H9 (cell line): Measurements from ENCODE around the gene FBN2. TPM values are rescaled to one million over a fixed set of nuclear protein-coding genes. Genes with fewer than 3 reads are reported as not detected.

Source experiments
- DNase-seq: peaks from one replicate; pipeline ENCODE4 v3.0.0-alpha.2; 2017
- H2AFZ ChIP-seq: one replicate; pipeline ENCODE4 v1.6.1; 2013; ENCODE audit warnings: mild to moderate bottlenecking, low read length, control low read depth, moderate library complexity
- H2AK5ac ChIP-seq: 2 replicates; pipeline ENCODE4 v1.6.1; 2013; ENCODE audit warnings: low read length, control low read depth, mixed read lengths; ENCODE audit not compliant: insufficient read length
- H2BK120ac ChIP-seq: one replicate; pipeline ENCODE4 v1.6.1; 2013; ENCODE audit warnings: low read depth, mild to moderate bottlenecking, low read length, control low read depth, inconsistent platforms; ENCODE audit not compliant: poor library complexity, severe bottlenecking
- H2BK12ac ChIP-seq: 2 replicates; pipeline ENCODE4 v1.6.1; 2013; ENCODE audit warnings: low read length, control low read depth, mixed read lengths, low read depth; ENCODE audit not compliant: insufficient read length
- H2BK15ac ChIP-seq: 2 replicates; pipeline ENCODE4 v1.6.1; 2013; ENCODE audit warnings: low read depth, low read length, control low read depth
- H2BK20ac ChIP-seq: one replicate; pipeline ENCODE4 v1.6.1; 2013; ENCODE audit warnings: low read depth, mild to moderate bottlenecking, low read length, control low read depth, inconsistent platforms; ENCODE audit not compliant: poor library complexity, severe bottlenecking
- H2BK5ac ChIP-seq: 2 replicates; pipeline ENCODE4 v1.6.1; 2013; ENCODE audit warnings: low read length, control low read depth, mixed read lengths; ENCODE audit not compliant: insufficient read length
- H3K14ac ChIP-seq: 2 replicates; pipeline ENCODE4 v1.6.1; 2013; ENCODE audit warnings: low read length, control low read depth; ENCODE audit not compliant: insufficient read depth
- H3K18ac ChIP-seq: 2 replicates; pipeline ENCODE4 v1.6.1; 2013; ENCODE audit warnings: low read depth, mild to moderate bottlenecking, mixed read lengths, low read length, control low read depth; ENCODE audit not compliant: insufficient read length
- H3K23ac ChIP-seq: 2 replicates; pipeline ENCODE4 v1.6.1; 2013; ENCODE audit warnings: low read length, control low read depth, mixed read lengths, low read depth; ENCODE audit not compliant: insufficient read length
- H3K23me2 ChIP-seq: 2 replicates; pipeline ENCODE4 v1.6.1; 2013; ENCODE audit warnings: low read depth, mild to moderate bottlenecking, mixed read lengths, low read length, control low read depth; ENCODE audit not compliant: insufficient read length, poor library complexity, severe bottlenecking
- H3K27ac ChIP-seq: 2 replicates; pipeline ENCODE4 v1.5.1; 2013; ENCODE audit warnings: low read length, control low read depth, mixed read lengths, low read depth; ENCODE audit not compliant: insufficient read length
- H3K27me3 ChIP-seq: 2 replicates; pipeline ENCODE4 v1.6.1; 2013; ENCODE audit warnings: low read length, control low read depth, inconsistent platforms; ENCODE audit not compliant: insufficient read depth
- H3K4ac ChIP-seq: 2 replicates; pipeline ENCODE4 v1.6.1; 2013; ENCODE audit warnings: low read depth, mild to moderate bottlenecking, control low read depth, inconsistent platforms, low read length, moderate library complexity
- H3K4me1 ChIP-seq: 2 replicates; pipeline ENCODE4 v1.6.1; 2013; ENCODE audit warnings: low read length, control low read depth, inconsistent platforms; ENCODE audit not compliant: insufficient read depth
- H3K4me2 ChIP-seq: 2 replicates; pipeline ENCODE4 v1.6.1; 2013; ENCODE audit warnings: low read length, control low read depth, mixed read lengths; ENCODE audit not compliant: insufficient read length, insufficient read depth
- H3K56ac ChIP-seq: 2 replicates; pipeline ENCODE4 v1.6.1; 2013; ENCODE audit warnings: low read depth, mild to moderate bottlenecking, mixed read lengths, low read length, control low read depth; ENCODE audit not compliant: insufficient read length
- H3K79me1 ChIP-seq: 2 replicates; pipeline ENCODE4 v1.6.1; 2013; ENCODE audit warnings: low read depth, mild to moderate bottlenecking, moderate library complexity, low read length, control low read depth, inconsistent platforms; ENCODE audit not compliant: insufficient read depth, poor library complexity, severe bottlenecking
- H3K79me2 ChIP-seq: 2 replicates; pipeline ENCODE4 v1.6.1; 2013; ENCODE audit warnings: low read length, control low read depth, inconsistent platforms; ENCODE audit not compliant: insufficient read depth
- H3K9ac ChIP-seq: 2 replicates; pipeline ENCODE4 v1.6.1; 2013; ENCODE audit warnings: low read length, control low read depth, mixed read lengths; ENCODE audit not compliant: insufficient read length; ENCODE audit errors: extremely low read depth
- H3K9me3 ChIP-seq: one replicate; pipeline ENCODE4 v1.6.1; 2013; ENCODE audit warnings: low read depth, low read length, inconsistent platforms; ENCODE audit not compliant: control insufficient read depth
- H3T11ph ChIP-seq: one replicate; pipeline ENCODE4 v1.6.1; 2013; ENCODE audit warnings: mild to moderate bottlenecking, low read length, control low read depth, inconsistent platforms
- H4K20me1 ChIP-seq: one replicate; pipeline ENCODE4 v1.6.1; 2013; ENCODE audit not compliant: control insufficient read depth, insufficient read length, insufficient read depth
- H4K5ac ChIP-seq: 2 replicates; pipeline ENCODE4 v1.6.1; 2013; ENCODE audit warnings: low read depth, mild to moderate bottlenecking, mixed read lengths, low read length, control low read depth; ENCODE audit not compliant: insufficient read length
- H4K8ac ChIP-seq: replicated peaks from 2 replicates; pipeline ENCODE4 v1.6.1; 2013; ENCODE audit warnings: low read length, control low read depth, mixed read lengths, low read depth; ENCODE audit not compliant: insufficient read length
- H4K91ac ChIP-seq: 2 replicates; pipeline ENCODE4 v1.6.1; 2013; ENCODE audit warnings: low read depth, mild to moderate bottlenecking, moderate library complexity, mixed read lengths, low read length, control low read depth; ENCODE audit not compliant: insufficient read length
- H3K27ac Mint-ChIP-seq, 3 experiments: 2 replicates in 2 of 3; 3 replicates in 1 of 3; pipeline ENCODE4 v1.8.0; 2020 to 2021; ENCODE audit warnings: mixed read lengths in 3 of 3, mild to moderate bottlenecking in 1 of 3, moderate library complexity in 1 of 3
- H3K27me3 Mint-ChIP-seq: 2 replicates; pipeline ENCODE4 v1.8.0; 2021; ENCODE audit warnings: low read depth, mild to moderate bottlenecking, moderate library complexity, mixed read lengths
- H3K36me3 Mint-ChIP-seq, 3 experiments: 2 replicates in 2 of 3; 3 replicates in 1 of 3; pipeline ENCODE4 v1.8.0; 2020 to 2021; ENCODE audit warnings: low read depth in 3 of 3, mixed read lengths in 3 of 3; ENCODE audit not compliant: insufficient read depth in 1 of 3
- H3K4me1 Mint-ChIP-seq, 2 experiments: 2 replicates each; pipeline ENCODE4 v1.8.0; 2020; ENCODE audit warnings: mixed read lengths in 2 of 2
- H3K4me3 Mint-ChIP-seq, 2 experiments: 2 replicates in 1 of 2; 3 replicates in 1 of 2; pipeline ENCODE4 v1.8.0; 2020 to 2021; ENCODE audit warnings: mild to moderate bottlenecking in 2 of 2, mixed read lengths in 2 of 2, moderate library complexity in 1 of 2
- H3K9me3 Mint-ChIP-seq, 2 experiments: 2 replicates in 1 of 2; 3 replicates in 1 of 2; pipeline ENCODE4 v1.8.0; 2020; ENCODE audit warnings: mild to moderate bottlenecking in 2 of 2, mixed read lengths in 2 of 2, moderate library complexity in 1 of 2
- CTCF ChIP-seq: fragments of 200-600 bp; sonication (generic); conservative IDR thresholded peaks from 3 replicates; pipeline ENCODE4 v1.8.0; 2021; ENCODE audit warnings: antibody characterized with exemption, mild to moderate bottlenecking
- WGBS: extraction: QIAGEN DNeasy Blood & Tissue Kit; methylation state at CpG from one replicate; pipeline ENCODE4 v1.1.7; 2013; ENCODE audit warnings: missing lambda C conversion rate, low lambda C conversion rate, mixed read lengths; ENCODE audit not compliant: insufficient read length; ENCODE audit errors: extremely low coverage; 5-methylcytosine and 5-hydroxymethylcytosine counted together
- total RNA-seq: library from RNA; stranded (reverse); gene quantifications from 2 replicates; pipeline ENCODE4 v1.2.1, GENCODE V29; 2021

FBN2 gene
- total RNA-seq, 1 experiment from 2014 or later = 8.3 TPM

- DNase-seq = peak; percentile 31
These were observed 82.1 kb downstream of the FBN2 start for GRCh38 chr5:128455841-128456361.

More at GRCh38 chr5:128455841-128456361, 82.1 kb downstream of the FBN2 start:
- H3K4me1 ChIP-seq = no peaks in the 10 kb centered on the region; the same call in 1 of the 2 replicates
- no peak overlapping the region for H4K91ac ChIP-seq
- no peaks in the 10 kb centered on the region for H3K23me2 ChIP-seq
- H2BK20ac ChIP-seq = no peak overlapping the region
- Mint-ChIP-seq H3K36me3 (peaks cover 0 to 25% (median 15%) of the 10 kb centered on the region in 3 experiments; a peak in 5 of 7 replicates), H3K27ac (no peak overlapping the region; a peak in 1 of 7 replicates), H3K4me3 (no peak overlapping the region), H3K9me3 (peaks cover 17 to 18% of the 10 kb centered on the region in 2 experiments), H3K27me3 (no peaks in the 10 kb centered on the region), H3K4me1 (peaks cover 17 to 28% of the 10 kb centered on the region in 2 experiments)
- no peak overlapping the region for H3K56ac ChIP-seq
- no peaks in the 10 kb centered on the region for H3K79me1 ChIP-seq
- no peaks in the 10 kb centered on the region for H3K79me2 ChIP-seq
- no peak overlapping the region for H3K9ac ChIP-seq
- no peaks in the 10 kb centered on the region for H3K27me3 ChIP-seq
- WGBS = no CpG with 5 or more reads among the region's 7 CpGs
- H3K18ac ChIP-seq = no peak overlapping the region
- H4K5ac ChIP-seq = no peak overlapping the region
- H3K14ac ChIP-seq = no peak overlapping the region
- H4K20me1 ChIP-seq = no peaks in the 10 kb centered on the region
- H2BK120ac ChIP-seq = no peak overlapping the region
- H3K27ac ChIP-seq = no peak overlapping the region
- H3T11ph ChIP-seq = no peak overlapping the region
- H2BK15ac ChIP-seq = no peak overlapping the region
- no peak overlapping the region for H3K23ac ChIP-seq
- no peak overlapping the region for H2BK12ac ChIP-seq
- no peak overlapping the region for H4K8ac ChIP-seq
- no peak overlapping the region for H2AK5ac ChIP-seq
- TF ChIP-seq CTCF = no peak
- no peak overlapping the region for H3K4me2 ChIP-seq
- no peak overlapping the region for H2AFZ ChIP-seq
- no peak overlapping the region for H2BK5ac ChIP-seq
- no peak overlapping the region for H3K4ac ChIP-seq
- H3K9me3 ChIP-seq = no peaks in the 10 kb centered on the region
